Measurements from ENCODE around the gene SPOPL.

The SPOPL gene

GRCh38 chr2:138504546-138505235, 3.1 kb downstream of the SPOPL start:
- peak overlapping the region; percentile 1; the same call in 1 of the 2 replicates for H3K4me2 ChIP-seq (ENCODE audit: low read depth, low read length)
- H3K4me3 ChIP-seq (ENCODE audit: low read length), result no peak overlapping the region
- H3K9ac ChIP-seq (ENCODE audit: low read length), result no peak overlapping the region
- H3K9me3 ChIP-seq (replicated peaks; ENCODE audit: insufficient read depth, low read length), result no peaks in the 10 kb centered on the region
- peaks cover 6% of the 10 kb centered on the region; the same call in 1 of the 2 replicates for H3F3A ChIP-seq (ENCODE audit: insufficient read depth, low read length)
- H3K27me3 ChIP-seq (replicated peaks; ENCODE audit: insufficient read depth, low read length), result no peaks in the 10 kb centered on the region
- no peak overlapping the region for H3K27ac ChIP-seq (ENCODE audit: low read length)
- no peaks in the 10 kb centered on the region for H3K36me3 ChIP-seq (replicated peaks; ENCODE audit: insufficient read depth, low read length)
- H3K4me1 ChIP-seq (ENCODE audit: low read length), result peaks cover 16% of the 10 kb centered on the region; the same call in 1 of the 2 replicates
- no peaks in the 10 kb centered on the region for H3K9me2 ChIP-seq (replicated peaks; ENCODE audit: insufficient read depth, low read length)
- peaks cover 73% of the 10 kb centered on the region for H3K79me2 ChIP-seq (ENCODE audit: low read length)
- 0 out of 2 replicates have a peak, but pooled peaks cover 5% of the 10 kb centered on the region for H4K20me1 ChIP-seq (ENCODE audit: insufficient read depth, low read length)
- no peak overlapping the region for H2AFZ ChIP-seq (ENCODE audit: low read length)
- no peak for DNase-seq
- no peak for TF ChIP-seq EZH2phosphoT487 (IDR thresholded peaks at IDR 0.05; ENCODE audit: low read length)
- no peak for TF ChIP-seq CTCF (IDR thresholded peaks at IDR 0.05; ENCODE audit: low read length)
- no peak for TF ChIP-seq EZH2 (optimal IDR thresholded peaks at IDR 0.05; ENCODE audit: low read depth, low read length)

- Histone ChIP-seq H3K4me2 (ENCODE audit: low read depth, low read length) (no peak overlapping the region), H3K9ac (ENCODE audit: low read length) (no peak overlapping the region), H3K36me3 (replicated peaks; ENCODE audit: insufficient read depth, low read length) (no peaks in the 10 kb centered on the region; the same call in 1 of the 2 replicates), H3F3A (ENCODE audit: insufficient read depth, low read length) (no peaks in the 10 kb centered on the region), H3K9me2 (replicated peaks; ENCODE audit: insufficient read depth, low read length) (no peaks in the 10 kb centered on the region), H3K27ac (ENCODE audit: low read length) (no peak overlapping the region), H4K20me1 (ENCODE audit: insufficient read depth, low read length) (0 out of 2 replicates have a peak, but pooled peaks cover 5% of the 10 kb centered on the region), H3K27me3 (replicated peaks; ENCODE audit: insufficient read depth, low read length) (no peaks in the 10 kb centered on the region), H3K4me1 (ENCODE audit: low read length) (peaks cover 10% of the 10 kb centered on the region; the same call in 1 of the 2 replicates), H2AFZ (ENCODE audit: low read length) (no peak overlapping the region), H3K79me2 (ENCODE audit: low read length) (peaks cover 94% of the 10 kb centered on the region), H3K9me3 (replicated peaks; ENCODE audit: insufficient read depth, low read length) (no peaks in the 10 kb centered on the region), H3K4me3 (ENCODE audit: low read length) (no peak overlapping the region)
- no peak for DNase-seq
- TF ChIP-seq CTCF (IDR thresholded peaks at IDR 0.05; ENCODE audit: low read length) (no peak), EZH2 (optimal IDR thresholded peaks at IDR 0.05; ENCODE audit: low read depth, low read length) (no peak), EZH2phosphoT487 (IDR thresholded peaks at IDR 0.05; ENCODE audit: low read length) (no peak)
Measured at GRCh38 chr2:138507267-138507666, 5.7 kb downstream of the SPOPL start.

- Histone ChIP-seq H4K20me1 (ENCODE audit: insufficient read depth, low read length) (0 out of 2 replicates have a peak, but pooled peaks cover 5% of the 10 kb centered on the region), H3K9ac (ENCODE audit: low read length) (no peak overlapping the region), H3K4me2 (ENCODE audit: low read depth, low read length) (no peak overlapping the region), H3K27ac (ENCODE audit: low read length) (no peak overlapping the region), H3K9me3 (replicated peaks; ENCODE audit: insufficient read depth, low read length) (no peaks in the 10 kb centered on the region), H3K27me3 (replicated peaks; ENCODE audit: insufficient read depth, low read length) (no peaks in the 10 kb centered on the region), H3K79me2 (ENCODE audit: low read length) (peaks cover 96% of the 10 kb centered on the region), H3K4me3 (ENCODE audit: low read length) (no peak overlapping the region), H3K4me1 (ENCODE audit: low read length) (no peaks in the 10 kb centered on the region), H3K36me3 (replicated peaks; ENCODE audit: insufficient read depth, low read length) (no peaks in the 10 kb centered on the region; the same call in 1 of the 2 replicates), H3F3A (ENCODE audit: insufficient read depth, low read length) (no peaks in the 10 kb centered on the region), H2AFZ (ENCODE audit: low read length) (no peak overlapping the region), H3K9me2 (replicated peaks; ENCODE audit: insufficient read depth, low read length) (no peaks in the 10 kb centered on the region)
- DNase-seq, result no peak
- TF ChIP-seq CTCF (IDR thresholded peaks at IDR 0.05; ENCODE audit: low read length), result no peak
- TF ChIP-seq EZH2 (optimal IDR thresholded peaks at IDR 0.05; ENCODE audit: low read depth, low read length), result no peak
- TF ChIP-seq EZH2phosphoT487 (IDR thresholded peaks at IDR 0.05; ENCODE audit: low read length), result no peak
Measured at GRCh38 chr2:138510319-138510718, 8.7 kb downstream of the SPOPL start.
